Right renal cortex interstitium (tissue), 3 donors: Measurements from ENCODE around the gene AUTS2. TPM values are rescaled to one million over a fixed set of nuclear protein-coding genes. Genes with fewer than 3 reads are reported as not detected.

Experiments
- DNase-seq, 3 donors: peaks; one replicate each; pipeline ENCODE4 v3.0.0-alpha.2; 2013; ENCODE audit warnings: low read depth in 3 of 3, low spot score in 2 of 3
- polyA plus RNA-seq, 3 donors: library from polyadenylated mRNA; unstranded; fragments of 120-200 nt; gene quantifications; one replicate each; pipeline ENCODE4 v1.2.1, GENCODE V29; 2013; ENCODE audit not compliant: insufficient read length in 3 of 3

AUTS2 gene
- polyA plus RNA-seq, 3 donors = 51.6 to 66.2 (median 55.2) TPM

GRCh38 chr7:69912141-69912540 is 313.9 kb downstream of the AUTS2 start:
- DNase-seq = no peak

- no peak for DNase-seq
These were observed 314.6 kb downstream of the AUTS2 start for GRCh38 chr7:69912846-69913245.

GRCh38 chr7:69919426-69920111 is 321.3 kb downstream of the AUTS2 start:
- DNase-seq = no peak

GRCh38 chr7:69920797-69921196 is 322.5 kb downstream of the AUTS2 start:
- DNase-seq = no peak

GRCh38 chr7:69922026-69922803 is 323.9 kb downstream of the AUTS2 start:
- DNase-seq = no peak

GRCh38 chr7:69927461-69927860 is 329.2 kb downstream of the AUTS2 start:
- no peak for DNase-seq

GRCh38 chr7:69928621-69929020 is 330.3 kb downstream of the AUTS2 start:
- no peak for DNase-seq

GRCh38 chr7:69929622-69930021 is 331.3 kb downstream of the AUTS2 start:
- no peak for DNase-seq

- DNase-seq = no peak
These were observed 333.9 kb downstream of the AUTS2 start for GRCh38 chr7:69932034-69932628.

- DNase-seq = no peak
These were observed 336.0 kb downstream of the AUTS2 start for GRCh38 chr7:69934144-69934903.

GRCh38 chr7:69935107-69935506 is 336.8 kb downstream of the AUTS2 start:
- DNase-seq = no peak

GRCh38 chr7:69937097-69937496 is 338.8 kb downstream of the AUTS2 start:
- DNase-seq = no peak

GRCh38 chr7:69939317-69939716 is 341.0 kb downstream of the AUTS2 start:
- no peak for DNase-seq

GRCh38 chr7:69941077-69941651 is 342.9 kb downstream of the AUTS2 start:
- no peak for DNase-seq

- DNase-seq = no peak
These were observed 344.3 kb downstream of the AUTS2 start for GRCh38 chr7:69942573-69942972.

GRCh38 chr7:69946901-69947300 is 348.6 kb downstream of the AUTS2 start:
- DNase-seq = no peak

- DNase-seq = no peak
These were observed 349.7 kb downstream of the AUTS2 start for GRCh38 chr7:69947998-69948397.

GRCh38 chr7:69949122-69949521 is 350.8 kb downstream of the AUTS2 start:
- no peak for DNase-seq

- no peak for DNase-seq
These were observed 353.2 kb downstream of the AUTS2 start for GRCh38 chr7:69951458-69951857.

- no peak for DNase-seq
These were observed 355.1 kb downstream of the AUTS2 start for GRCh38 chr7:69953136-69954067.
